Measurements from ENCODE around the gene TIRAP. TPM values are rescaled to one million over a fixed set of nuclear protein-coding genes. Genes with fewer than 3 reads are reported as not detected.

Gene TIRAP
- polyA plus RNA-seq, 1 of the 3 experiments (the other 2 are of a cell fraction) = 5.5 TPM

- POLR2A ChIA-PET = interaction anchor here (0.7 to 2.4 kb wide), 6 partner anchors 9 to 22 kb away, joined by 3 to 12 read pairs (median 4); partner anchors contain the start of genes DCPS, FOXRED1 and SRPRA
- no peak for DNase-seq
- peaks cover 9 to 13% of the 10 kb centered on the region in 2 experiments; a peak in 1 of 4 replicates for H3K4me1 ChIP-seq (ENCODE audit: control insufficient read depth in 1 of 2, insufficient read depth in 2 of 2, low read depth in 1 of 2, low read length in 1 of 2)
- H3K9me2 ChIP-seq = no peaks in the 10 kb centered on the region
- H3F3A ChIP-seq (replicated peaks; ENCODE audit: insufficient read depth) = peaks cover 18% of the 10 kb centered on the region
- H3K27ac ChIP-seq (ENCODE audit: low read depth in 2 of 2, low read length in 1 of 2) = peak overlapping the region in 1 of 2 experiments; percentile 82; a peak in 2 of 4 replicates
- H4K20me1 ChIP-seq (ENCODE audit: insufficient read depth) = peaks cover 6% of the 10 kb centered on the region; the same call in 1 of the 2 replicates
- peaks cover 29% of the 10 kb centered on the region for H3K79me2 ChIP-seq (ENCODE audit: insufficient read depth)
- H3K9ac ChIP-seq = no peak overlapping the region
- WGBS (ENCODE audit: low lambda C conversion rate) = 96% methylated on average over 10 of the region's 10 CpGs
- peaks cover 0 to 13% of the 10 kb centered on the region in 2 experiments for H3K36me3 ChIP-seq (replicated peaks in 1 of 2; ENCODE audit: control insufficient read depth in 1 of 2, insufficient read depth in 2 of 2, low read length in 1 of 2)
- H3K9me3 ChIP-seq = no peaks in the 10 kb centered on the region
- no peak overlapping the region for H3K4me3 ChIP-seq (ENCODE audit: low read depth in 2 of 2, low read length in 1 of 2)
- no peaks in the 10 kb centered on the region for H3K27me3 ChIP-seq (ENCODE audit: insufficient read depth)
- H3K4me2 ChIP-seq = peak overlapping the region; percentile 96; the same call in 1 of the 2 replicates
- H2AFZ ChIP-seq (ENCODE audit: low read depth) = peak overlapping the region; percentile 87; the same call in 1 of the 2 replicates
- no peak for TF ChIP-seq NFIC (IDR thresholded peaks at IDR 0.05; ENCODE audit: borderline replicate concordance)
- no peak for TF ChIP-seq MXI1 (IDR thresholded peaks at IDR 0.05; ENCODE audit: low read depth, low read length)
- no peak for TF ChIP-seq FOXM1 (IDR thresholded peaks at IDR 0.05; ENCODE audit: low read depth)
- TF ChIP-seq RAD21 (IDR thresholded peaks at IDR 0.05; ENCODE audit: low read length) = no peak
- no peak for TF ChIP-seq RXRA (IDR thresholded peaks at IDR 0.05; ENCODE audit: borderline replicate concordance, low read depth)
- TF ChIP-seq GATA2 (CRISPR knock-in tag; IDR thresholded peaks at IDR 0.05) = no peak
- no peak for TF ChIP-seq USF2 (IDR thresholded peaks at IDR 0.05; ENCODE audit: borderline replicate concordance, low read depth, low read length)
- TF ChIP-seq CHD2 (IDR thresholded peaks at IDR 0.05; ENCODE audit: low read length, partially characterized antibody) = no peak
- no peak for TF ChIP-seq MAX (IDR thresholded peaks at IDR 0.05; ENCODE audit: low read depth)
- TF ChIP-seq TCF12 (IDR thresholded peaks at IDR 0.05) = no peak
- no peak for TF ChIP-seq TEAD4 (IDR thresholded peaks at IDR 0.05; ENCODE audit: borderline replicate concordance, insufficient read depth)
- TF ChIP-seq RFX5 (IDR thresholded peaks at IDR 0.05; ENCODE audit: low read length) = no peak
- no peak for TF ChIP-seq TAF1 (IDR thresholded peaks at IDR 0.05; ENCODE audit: borderline replicate concordance, low read depth, low read length)
- TF ChIP-seq PBX3 (IDR thresholded peaks at IDR 0.05) = no peak
- no peak for TF ChIP-seq ZBTB33 (IDR thresholded peaks at IDR 0.05; ENCODE audit: borderline replicate concordance, low read depth)
- no peak for TF ChIP-seq FOXJ3 (CRISPR knock-in tag; IDR thresholded peaks at IDR 0.05)
- TF ChIP-seq IRF3 (IDR thresholded peaks at IDR 0.05; ENCODE audit: low read depth, low read length) = no peak
- TF ChIP-seq JUND (IDR thresholded peaks at IDR 0.05) = no peak
- CTCF ChIA-PET = interaction anchor here (0.6 to 1.2 kb wide), 3 partner anchors 9 to 69 kb away, joined by 3 read pairs; no protein-coding TSS in a partner anchor
These were observed 1.2 kb upstream of the TIRAP start for GRCh38 chr11:126281666-126282175.
